ENCODE data around the gene ITGA11. TPM values are rescaled to one million over a fixed set of nuclear protein-coding genes. Genes with fewer than 3 reads are reported as not detected.

ITGA11 gene
- total and polyA plus RNA-seq, 2 of the 4 experiments (the other 2 are of a cell fraction): 4.1 to 6.6 TPM

- 96% methylated on average over 5 of the region's 16 CpGs; no CpG with 5 or more reads in 1 of the 2 experiments for WGBS, 2 experiments (ENCODE audit: extremely low coverage in 2 of 2, insufficient read length in 1 of 2)
- dilution Hi-C loops (cut with HindIII; ENCODE audit: low sequenced_read_pairs, unreplicated experiment): no loop called here
Observed at GRCh38 chr15:68317281-68318007, 114.5 kb downstream of the ITGA11 start.

More at GRCh38 chr15:68317281-68318007, 114.5 kb downstream of the ITGA11 start:
- H2AK5ac ChIP-seq (ENCODE audit: low read depth, low read length): peak overlapping the region; percentile 4; the same call in 1 of the 2 replicates
- H3K36me3 ChIP-seq (ENCODE audit: control insufficient read depth, insufficient read depth, low read length): peaks cover 4% of the 10 kb centered on the region; the same call in 1 of the 2 replicates
- no peak overlapping the region for H4K5ac ChIP-seq (ENCODE audit: low read depth, low read length)
- no peak for TF ChIP-seq MAZ (IDR thresholded peaks at IDR 0.05; ENCODE audit: borderline replicate concordance, low read depth, low read length)
- TF ChIP-seq BHLHE40 (IDR thresholded peaks at IDR 0.05; ENCODE audit: low read depth, low read length): no peak
- no peak for TF ChIP-seq CHD1 (IDR thresholded peaks at IDR 0.05; ENCODE audit: low read depth, low read length)
- TF ChIP-seq NFE2L2 (IDR thresholded peaks at IDR 0.05; ENCODE audit: low read depth, low read length): no peak
- no peak for TF ChIP-seq RFX5 (IDR thresholded peaks at IDR 0.05; ENCODE audit: low read depth, low read length)
- TF ChIP-seq MAFK (IDR thresholded peaks at IDR 0.05; ENCODE audit: low read depth, low read length): no peak
- TF ChIP-seq SMC3 (IDR thresholded peaks at IDR 0.05; ENCODE audit: low read depth, low read length): no peak
- TF ChIP-seq FOS (IDR thresholded peaks at IDR 0.05; ENCODE audit: low read depth, low read length): no peak
- no peak overlapping the region for H2BK120ac ChIP-seq (ENCODE audit: low read depth, low read length)
- no peak overlapping the region for H3K23ac ChIP-seq (ENCODE audit: low read depth, low read length)
- no peak for DNase-seq
- no peak overlapping the region for H4K91ac ChIP-seq (ENCODE audit: insufficient read depth, low read depth, low read length)
- H3K9me3 ChIP-seq (ENCODE audit: control insufficient read depth, insufficient read depth, low read length): no peaks in the 10 kb centered on the region
- no peak overlapping the region for H3K27ac ChIP-seq (ENCODE audit: insufficient read depth, low read length)
- H4K20me1 ChIP-seq (ENCODE audit: insufficient read depth, low read length): no peaks in the 10 kb centered on the region
- CTCF ChIA-PET: interaction anchor here (1.2 kb wide), 1 partner anchor 11 kb away, joined by 3 read pairs; no protein-coding TSS in a partner anchor
- POLR2A ChIA-PET (ENCODE audit: unreplicated experiment): no interaction called here
- no peaks in the 10 kb centered on the region for H3K79me1 ChIP-seq (ENCODE audit: low read depth in 1 of 2, low read length in 2 of 2)
- H2BK20ac ChIP-seq (ENCODE audit: low read depth, low read length): no peak overlapping the region
- no peak overlapping the region for H2BK5ac ChIP-seq (ENCODE audit: low read depth, low read length, poor library complexity, severe bottlenecking)
- H3K9me1 ChIP-seq (ENCODE audit: insufficient read depth, low read length): peaks cover 2% of the 10 kb centered on the region; the same call in 1 of the 2 replicates
- intact Hi-C loops (cut with micrococcal nuclease): no loop called here
- H3K56ac ChIP-seq (ENCODE audit: extremely low read depth, insufficient read depth, low read length): no peak overlapping the region
- no peak overlapping the region for H3K4me2 ChIP-seq (ENCODE audit: low read depth, low read length)
- H4K8ac ChIP-seq (ENCODE audit: low read depth in 2 of 2, low read length in 2 of 2): no peak overlapping the region
- peaks cover 3% of the 10 kb centered on the region for H3K4me1 ChIP-seq (ENCODE audit: control insufficient read depth, insufficient read depth, low read length)
- H2AK9ac ChIP-seq (replicated peaks; ENCODE audit: low read depth, low read length, poor library complexity): peak overlapping the region; percentile 48
- H3K27me3 ChIP-seq (ENCODE audit: control insufficient read depth, insufficient read depth, low read length): no peaks in the 10 kb centered on the region
- no peak overlapping the region for H3K4me3 ChIP-seq (ENCODE audit: insufficient read depth, low read depth, low read length)
- no TSS peak for BruUV-seq (replicated peaks)
- ATAC-seq (ENCODE audit: low read depth): no peak
- H3K14ac ChIP-seq (replicated peaks; ENCODE audit: low read depth, low read length): no peak overlapping the region
- in situ Hi-C loops (cut with MboI; ENCODE audit: low sequenced_read_pairs): no loop called here
- H2AFZ ChIP-seq (replicated peaks; ENCODE audit: low read length, poor library complexity): no peak overlapping the region
- no peak overlapping the region for H3K4ac ChIP-seq (ENCODE audit: low read depth, low read length)
- no peak overlapping the region for H3K9ac ChIP-seq (ENCODE audit: low read depth, low read length)
- H2BK15ac ChIP-seq (ENCODE audit: low read depth, low read length): no peak overlapping the region
- no peak overlapping the region for H3K18ac ChIP-seq (ENCODE audit: low read depth, low read length)

Measured in IMR-90 (cell line).